KOPT-K1 (cell line): ENCODE data around the gene HS3ST4.

ENCODE experiments used
- H3K27ac ChIP-seq: fragments of 200-600 bp; sonication (generic); 2 replicates; pipeline ENCODE4 v1.5.1; 2016; ENCODE audit warnings: antibody characterized with exemption, mild to moderate bottlenecking, low read depth, low read length; ENCODE audit not compliant: poor library complexity, severe bottlenecking
- H3K36me3 ChIP-seq: fragments of 200-600 bp; sonication (generic); 2 replicates; pipeline ENCODE4 v1.5.1; 2017; ENCODE audit warnings: antibody characterized with exemption, mild to moderate bottlenecking, low read length, moderate library complexity; ENCODE audit not compliant: insufficient read depth
- H3K9me3 ChIP-seq: fragments of 200-600 bp; sonication (generic); 2 replicates; pipeline ENCODE4 v1.5.1; 2017; ENCODE audit warnings: antibody characterized with exemption, low read length, mild to moderate bottlenecking; ENCODE audit not compliant: insufficient read depth, poor library complexity, severe bottlenecking

The HS3ST4 gene

GRCh38 chr16:25941800-25942499 is 250.2 kb downstream of the HS3ST4 start:
- H3K9me3 ChIP-seq = peaks cover 11% of the 10 kb centered on the region
- no peak overlapping the region for H3K27ac ChIP-seq
- H3K36me3 ChIP-seq = no peaks in the 10 kb centered on the region

DNA sequence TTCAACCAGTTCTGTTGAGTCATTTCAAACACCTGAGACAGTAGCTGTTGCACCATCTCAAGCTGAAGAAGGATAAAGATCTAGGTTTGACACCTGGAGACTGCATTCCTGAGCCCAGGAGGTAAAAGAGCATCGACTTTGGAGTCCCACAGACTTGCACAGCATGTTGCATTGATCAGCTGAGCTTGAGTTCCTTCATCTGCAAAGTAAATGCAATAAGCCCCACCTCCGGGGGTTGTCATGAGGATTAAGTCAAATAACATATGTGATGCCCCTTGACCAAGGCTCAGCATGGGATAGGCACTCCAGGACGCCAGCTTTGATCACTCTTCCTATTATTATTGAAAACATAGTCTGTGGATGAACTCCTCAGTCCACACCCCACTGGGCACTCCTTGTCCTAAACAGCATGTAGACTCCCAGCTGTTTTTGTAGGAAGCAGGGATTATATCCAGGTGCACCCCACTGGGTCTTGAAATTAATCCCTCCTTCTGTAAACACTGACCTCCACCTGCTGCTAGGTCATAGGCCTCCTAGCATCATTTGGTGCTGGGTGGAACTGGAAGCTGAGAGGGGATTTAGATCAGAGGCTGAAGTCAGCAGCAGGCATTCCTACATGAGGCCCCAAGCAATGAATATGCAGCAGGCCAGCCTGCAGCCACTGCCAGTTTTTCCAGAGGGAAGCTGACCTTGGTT is 259.0 kb downstream of the HS3ST4 start:
- H3K36me3 ChIP-seq = no peaks in the 10 kb centered on the region
- H3K9me3 ChIP-seq = no peaks in the 10 kb centered on the region
- H3K27ac ChIP-seq = no peak overlapping the region

DNA sequence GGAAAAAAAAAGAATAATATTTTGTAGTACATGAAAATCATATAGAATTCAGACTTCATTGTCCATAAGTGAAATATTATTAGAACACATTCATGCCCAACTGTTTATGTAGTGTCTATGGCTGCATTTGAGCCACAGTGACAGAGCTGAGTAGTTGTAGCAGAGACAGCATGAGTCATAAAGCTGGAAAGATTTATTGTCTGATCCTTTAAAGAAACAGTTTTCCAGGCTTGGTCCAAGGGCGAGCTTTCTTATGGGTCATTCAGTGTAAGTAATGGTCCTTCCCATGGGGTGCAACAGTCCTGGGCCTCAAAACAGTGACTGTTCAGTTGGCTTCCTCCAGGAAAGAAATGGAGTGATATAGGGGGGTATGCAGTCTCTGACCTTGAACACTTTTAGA is 260.2 kb downstream of the HS3ST4 start:
- Histone ChIP-seq H3K36me3 (no peaks in the 10 kb centered on the region), H3K27ac (no peak overlapping the region), H3K9me3 (no peaks in the 10 kb centered on the region)

DNA sequence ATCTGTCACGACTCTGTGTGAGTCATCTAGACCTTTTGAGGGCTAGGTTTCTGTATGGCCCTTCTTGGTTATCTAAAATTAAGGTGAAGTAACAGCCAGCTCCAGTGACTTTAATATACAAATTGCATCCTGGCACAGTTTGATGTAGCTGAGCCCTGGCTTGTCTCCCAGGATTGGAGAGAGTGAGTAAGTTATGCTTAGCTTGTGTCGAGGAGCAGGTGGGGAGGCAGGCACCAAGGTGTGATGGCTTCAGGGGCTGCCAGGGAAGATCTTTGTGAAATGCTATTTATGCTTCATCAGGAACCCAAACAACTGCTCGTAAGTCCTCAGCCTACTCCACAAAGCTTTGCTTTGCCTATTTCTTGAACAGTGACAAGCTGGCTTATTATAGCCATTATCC is 261.2 kb downstream of the HS3ST4 start:
- Histone ChIP-seq H3K27ac (no peak overlapping the region), H3K36me3 (no peaks in the 10 kb centered on the region), H3K9me3 (no peaks in the 10 kb centered on the region)

DNA sequence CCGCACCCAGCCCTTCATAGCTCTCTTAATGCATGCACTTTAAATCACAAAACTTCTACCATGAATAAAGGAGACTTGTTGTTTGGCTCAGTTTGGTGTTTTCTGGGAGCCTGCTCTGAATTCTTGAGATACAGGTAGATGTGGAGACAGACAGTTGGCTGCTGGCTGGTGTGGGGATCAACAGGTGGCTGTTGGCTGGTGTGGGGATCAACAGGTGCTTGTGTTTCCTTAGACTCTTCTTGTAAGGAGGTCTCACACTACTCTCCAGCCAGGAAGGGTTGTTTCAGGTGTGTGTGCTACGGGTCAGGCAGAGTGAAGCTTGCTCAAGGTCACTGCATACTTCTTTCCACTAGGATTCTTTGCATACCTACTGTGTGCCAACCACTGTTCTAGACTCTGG is 265.9 kb downstream of the HS3ST4 start:
- peaks cover 5% of the 10 kb centered on the region for H3K9me3 ChIP-seq
- no peaks in the 10 kb centered on the region for H3K36me3 ChIP-seq
- H3K27ac ChIP-seq = no peak overlapping the region

DNA sequence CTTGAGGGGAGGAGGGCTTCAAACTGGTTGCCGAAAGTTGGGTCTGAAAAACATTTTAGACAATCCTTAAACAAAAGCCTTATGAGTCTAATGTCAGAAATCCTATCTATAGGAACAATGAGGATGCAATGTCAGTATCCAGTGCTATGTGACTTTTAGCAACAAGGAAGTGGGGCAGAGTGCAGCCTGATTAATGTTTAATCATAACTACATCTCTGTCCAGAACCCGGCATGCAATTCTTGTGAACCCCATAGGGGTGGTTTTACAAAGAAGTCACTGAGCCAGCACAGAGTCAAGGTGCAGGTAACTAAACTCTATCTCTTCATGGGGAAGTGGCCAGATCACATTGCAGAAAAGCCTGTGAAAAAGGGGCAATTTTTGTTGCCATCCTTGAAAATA is 267.5 kb downstream of the HS3ST4 start:
- H3K9me3 ChIP-seq = peaks cover 5% of the 10 kb centered on the region
- no peaks in the 10 kb centered on the region for H3K36me3 ChIP-seq
- no peak overlapping the region for H3K27ac ChIP-seq

GRCh38 chr16:25966172-25967097 is 274.7 kb downstream of the HS3ST4 start:
- Histone ChIP-seq H3K36me3 (no peaks in the 10 kb centered on the region), H3K27ac (no peak overlapping the region), H3K9me3 (no peaks in the 10 kb centered on the region)

DNA sequence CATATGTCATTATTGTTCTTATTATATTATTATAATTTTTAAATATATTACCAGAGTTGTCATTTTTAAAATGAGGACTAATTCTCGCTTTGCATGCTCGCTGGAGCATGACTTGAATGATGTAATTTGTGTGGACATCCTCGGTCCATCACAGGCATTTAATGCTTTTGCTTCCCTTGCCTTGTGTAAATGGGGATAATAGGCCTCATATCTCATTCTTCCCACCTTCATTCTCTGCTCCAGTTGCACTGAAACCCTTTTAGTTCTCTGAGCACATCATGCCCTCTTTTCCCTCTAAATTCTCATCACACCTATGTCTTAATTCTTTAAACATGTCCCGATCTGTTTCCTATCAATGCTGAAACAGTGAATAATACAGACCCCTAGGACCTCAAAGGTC is 285.4 kb downstream of the HS3ST4 start:
- no peaks in the 10 kb centered on the region for H3K36me3 ChIP-seq
- no peak overlapping the region for H3K27ac ChIP-seq
- peaks cover 5% of the 10 kb centered on the region for H3K9me3 ChIP-seq

- Histone ChIP-seq H3K9me3 (no peaks in the 10 kb centered on the region), H3K27ac (no peak overlapping the region)
These were observed 286.5 kb downstream of the HS3ST4 start for GRCh38 chr16:25978218-25978617.

GRCh38 chr16:25988084-25988483 is 296.3 kb downstream of the HS3ST4 start:
- no peak overlapping the region for H3K27ac ChIP-seq
- H3K36me3 ChIP-seq = no peaks in the 10 kb centered on the region
- H3K9me3 ChIP-seq = no peaks in the 10 kb centered on the region

More at GRCh38 chr16:25978218-25978617, 286.5 kb downstream of the HS3ST4 start:
- no peaks in the 10 kb centered on the region for H3K36me3 ChIP-seq

- Histone ChIP-seq H3K9me3 (no peaks in the 10 kb centered on the region), H3K36me3 (no peaks in the 10 kb centered on the region), H3K27ac (no peak overlapping the region)
These were observed 297.1 kb downstream of the HS3ST4 start for GRCh38 chr16:25988882-25989281.

GRCh38 chr16:25996052-25996451 is 304.3 kb downstream of the HS3ST4 start:
- Histone ChIP-seq H3K27ac (no peak overlapping the region), H3K9me3 (no peaks in the 10 kb centered on the region)

DNA sequence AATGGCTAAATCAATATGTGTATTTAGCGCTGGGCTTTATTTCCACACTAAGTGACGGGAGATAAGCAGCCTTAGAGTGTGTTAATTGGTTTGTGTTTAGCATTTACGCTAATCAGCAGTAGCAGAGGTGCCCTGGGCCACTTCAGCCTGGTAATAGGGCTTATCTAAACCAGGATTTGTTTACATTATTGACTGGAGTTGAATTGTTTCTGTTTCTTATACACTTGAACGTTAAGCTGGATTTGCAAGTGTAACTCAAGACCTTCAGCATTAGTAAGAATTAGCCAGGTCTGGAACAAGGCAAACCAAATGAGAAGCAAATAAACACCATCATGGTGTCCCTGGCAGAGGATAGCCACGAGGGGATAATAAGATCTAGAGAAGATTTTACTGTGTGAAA is 313.6 kb downstream of the HS3ST4 start:
- Histone ChIP-seq H3K36me3 (no peaks in the 10 kb centered on the region), H3K9me3 (peaks cover 14% of the 10 kb centered on the region), H3K27ac (no peak overlapping the region)

More at GRCh38 chr16:25996052-25996451, 304.3 kb downstream of the HS3ST4 start:
- no peaks in the 10 kb centered on the region for H3K36me3 ChIP-seq

- no peaks in the 10 kb centered on the region for H3K36me3 ChIP-seq
- no peak overlapping the region for H3K27ac ChIP-seq
- peaks cover 8% of the 10 kb centered on the region for H3K9me3 ChIP-seq
These were observed 320.6 kb downstream of the HS3ST4 start for GRCh38 chr16:26012376-26012775.

DNA sequence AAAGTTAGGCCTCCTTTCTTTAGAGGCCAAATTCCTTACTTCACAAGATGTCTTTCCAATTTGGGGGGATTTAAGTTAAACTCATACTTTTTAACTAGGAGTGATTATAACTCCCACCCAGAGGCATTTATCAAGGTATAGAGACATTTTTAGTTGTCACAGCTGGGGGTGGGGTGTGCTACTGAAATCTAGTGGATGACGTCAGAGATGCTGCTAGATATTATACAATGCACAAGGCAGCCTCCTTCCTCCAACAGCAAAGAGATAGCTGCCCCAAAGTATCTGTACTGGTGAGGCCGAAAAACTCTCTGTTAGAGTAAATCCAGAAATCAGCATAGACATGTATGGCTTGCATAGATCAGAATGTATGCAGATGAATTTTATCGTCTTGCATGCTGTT is 324.0 kb downstream of the HS3ST4 start:
- H3K9me3 ChIP-seq = peaks cover 16% of the 10 kb centered on the region
- H3K36me3 ChIP-seq = no peaks in the 10 kb centered on the region
- H3K27ac ChIP-seq = no peak overlapping the region
